GM12878 (cell line): ENCODE results near the gene LEKR1. TPM values are rescaled to one million over a fixed set of nuclear protein-coding genes. Genes with fewer than 3 reads are reported as not detected.

ENCODE experiments used
- BACH1 ChIP-seq: fragments of 450-650 bp; IDR thresholded peaks from 2 replicates; pipeline ENCODE4 v1.6.1; 2017; ENCODE audit warnings: mild to moderate bottlenecking, borderline replicate concordance
- CBFB ChIP-seq: IDR thresholded peaks from 2 replicates; pipeline ENCODE4 v1.6.1; 2016; ENCODE audit warnings: antibody characterized with exemption, low read depth
- CEBPB ChIP-seq, 2 experiments: fragments of 150-350 bp in 1 of 2; IDR thresholded peaks; 2 replicates each; pipeline ENCODE4 v1.6.1; 2012 to 2014; ENCODE audit warnings: low read depth in 2 of 2, low read length in 2 of 2, borderline replicate concordance in 1 of 2, inconsistent platforms in 1 of 2
- JUNB ChIP-seq: IDR thresholded peaks from 2 replicates; pipeline ENCODE4 v1.6.1; 2016; ENCODE audit warnings: antibody characterized with exemption, mild to moderate bottlenecking
- MEF2B ChIP-seq: fragments of 450-650 bp; IDR thresholded peaks from 2 replicates; pipeline ENCODE4 v1.6.1; 2018; ENCODE audit warnings: mild to moderate bottlenecking, moderate library complexity; ENCODE audit not compliant: partially characterized antibody, poor library complexity, severe bottlenecking
- MTA2 ChIP-seq: fragments of 450-650 bp; IDR thresholded peaks from 2 replicates; pipeline ENCODE4 v1.6.1; 2016; ENCODE audit warnings: low read depth, mild to moderate bottlenecking, moderate library complexity
- MYC ChIP-seq: IDR thresholded peaks from 2 replicates; pipeline ENCODE4 v1.6.1; 2011; ENCODE audit warnings: mild to moderate bottlenecking, low read length, moderate library complexity, inconsistent platforms; ENCODE audit not compliant: insufficient read depth, insufficient replicate concordance, insufficient read length, severe bottlenecking
- NR2C2 ChIP-seq: IDR thresholded peaks from 2 replicates; pipeline ENCODE4 v1.6.1; 2011; ENCODE audit warnings: borderline replicate concordance, low read depth; ENCODE audit not compliant: control insufficient read depth, insufficient read length
- SMAD5 ChIP-seq: IDR thresholded peaks from 2 replicates; pipeline ENCODE4 v1.6.1; 2016; ENCODE audit warnings: antibody characterized with exemption, low read depth
- YY1 ChIP-seq: IDR thresholded peaks from 2 replicates; pipeline ENCODE4 v1.6.1; 2011; ENCODE audit warnings: low read depth, mild to moderate bottlenecking, low read length
- ZNF207 ChIP-seq: fragments of 450-650 bp; IDR thresholded peaks from 2 replicates; pipeline ENCODE4 v1.6.1; 2014; ENCODE audit warnings: antibody characterized with exemption, mild to moderate bottlenecking, borderline replicate concordance
- polyA plus RNA-seq, 11 experiments: library from polyadenylated mRNA; depleted of rRNA in 4 of 11; unstranded in 6 of 11; stranded (reverse) in 5 of 11; fragments of >200 nt; fragmentation: Nextera tagmentation in 4 of 11; fragmentation: Illumina TruSeq in 1 of 11; extraction: Ambion mirVana in 4 of 11; extraction: Trizol in 1 of 11; gene quantifications; 1 replicate in 1 of 11; 2 replicates in 10 of 11; pipeline versions ENCODE4 v1.2.1 to v1.2.3, GENCODE V29; 2011 to 2016; ENCODE audit warnings: inconsistent platforms in 2 of 11, missing spikeins in 2 of 11, low read depth in 1 of 11
- total RNA-seq, 4 experiments: library from RNA; depleted of rRNA in 3 of 4; stranded (reverse); fragments of >200 nt in 3 of 4; fragmentation: Illumina TruSeq in 1 of 4; extraction: Trizol in 1 of 4; gene quantifications; 2 replicates each; pipeline versions ENCODE4 v1.2.1 to v1.2.3, GENCODE V29; 2013 to 2021
- TF ChIP-seq, protein P1 (sequence below): fragments of 450-650 bp; IDR thresholded peaks from 2 replicates; pipeline ENCODE4 v1.6.1; 2017; ENCODE audit warnings: mild to moderate bottlenecking, moderate library complexity
- TF ChIP-seq, protein P2 (sequence below): fragments of 450-650 bp; IDR thresholded peaks from 2 replicates; pipeline ENCODE4 v1.6.1; 2017; ENCODE audit warnings: antibody characterized with exemption, mild to moderate bottlenecking, moderate library complexity
- TF ChIP-seq, protein P3 (sequence below): IDR thresholded peaks from 2 replicates; pipeline ENCODE4 v1.6.1; 2012; ENCODE audit warnings: low read length, inconsistent platforms
- TF ChIP-seq, protein P4 (sequence below): IDR thresholded peaks from 2 replicates; pipeline ENCODE4 v1.6.1; 2012; ENCODE audit warnings: low read depth, low read length, improper control_type of control experiment

LEKR1 gene
- total and polyA plus RNA-seq, 10 of the 15 experiments (the other 5 are each of a cell fraction or from before 2014, with no cell fraction given), result 0.48 to 3.2 (median 1.3) TPM

DNA sequence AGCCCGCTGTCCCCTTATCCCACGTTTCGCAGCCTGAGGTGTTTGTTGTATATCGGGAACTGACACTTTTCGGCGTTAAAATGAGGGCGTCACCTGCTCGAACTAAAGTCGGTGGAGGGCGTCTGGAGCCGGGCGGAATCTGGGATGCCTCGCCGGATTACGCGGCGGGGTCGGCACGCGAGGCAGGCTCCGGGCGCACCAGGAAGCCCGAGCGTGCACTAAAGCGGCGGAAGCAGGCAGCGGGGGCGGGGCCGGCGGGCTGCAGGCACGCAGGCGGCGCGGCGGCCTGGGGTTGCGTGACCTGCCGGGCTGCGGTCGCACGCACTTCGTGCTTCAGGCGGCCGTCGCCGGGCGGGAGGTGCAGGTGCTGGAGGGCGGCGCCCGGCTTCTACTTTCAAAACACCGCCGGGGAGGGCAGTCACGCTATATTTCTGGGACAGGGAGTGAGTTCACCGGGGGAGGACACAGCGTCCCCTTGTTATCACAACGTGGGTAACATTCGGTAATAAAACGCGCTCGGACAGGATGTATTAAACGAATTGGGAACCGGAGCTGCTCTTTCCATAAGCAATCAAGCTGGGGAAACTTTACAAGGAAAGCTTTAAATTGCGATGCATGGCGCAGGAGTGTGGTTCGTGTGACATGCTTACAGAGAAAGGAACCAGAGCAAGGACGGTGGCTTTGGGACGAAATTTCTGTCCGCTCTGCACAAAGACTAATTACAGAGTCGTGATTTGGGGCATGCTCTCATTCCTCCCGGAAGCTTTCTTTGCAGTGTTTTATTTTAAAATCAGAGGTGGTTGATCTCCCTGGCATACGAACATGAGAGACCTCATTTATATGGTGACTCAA is 9.1 kb upstream of the LEKR1 start (continued):
- TF ChIP-seq MYC (peak; percentile 27), MTA2 (peak; percentile 65; the same call in 1 of the 2 replicates), SMAD5 (peak; percentile 64; the same call in 1 of the 2 replicates), YY1 (peak; percentile 16; the same call in 1 of the 2 replicates), CEBPB (IDR thresholded peaks at IDR 0.05; ENCODE audit: borderline replicate concordance in 1 of 2, low read depth in 2 of 2, low read length in 2 of 2) (no peak), CBFB (peak; percentile 68; the same call in 1 of the 2 replicates), BACH1 (peak; percentile 98), NR2C2 (no peak), ZNF207 (peak; percentile 81), MEF2B (peak; percentile 29), JUNB (no peak)
- TF ChIP-seq, protein P1, sequence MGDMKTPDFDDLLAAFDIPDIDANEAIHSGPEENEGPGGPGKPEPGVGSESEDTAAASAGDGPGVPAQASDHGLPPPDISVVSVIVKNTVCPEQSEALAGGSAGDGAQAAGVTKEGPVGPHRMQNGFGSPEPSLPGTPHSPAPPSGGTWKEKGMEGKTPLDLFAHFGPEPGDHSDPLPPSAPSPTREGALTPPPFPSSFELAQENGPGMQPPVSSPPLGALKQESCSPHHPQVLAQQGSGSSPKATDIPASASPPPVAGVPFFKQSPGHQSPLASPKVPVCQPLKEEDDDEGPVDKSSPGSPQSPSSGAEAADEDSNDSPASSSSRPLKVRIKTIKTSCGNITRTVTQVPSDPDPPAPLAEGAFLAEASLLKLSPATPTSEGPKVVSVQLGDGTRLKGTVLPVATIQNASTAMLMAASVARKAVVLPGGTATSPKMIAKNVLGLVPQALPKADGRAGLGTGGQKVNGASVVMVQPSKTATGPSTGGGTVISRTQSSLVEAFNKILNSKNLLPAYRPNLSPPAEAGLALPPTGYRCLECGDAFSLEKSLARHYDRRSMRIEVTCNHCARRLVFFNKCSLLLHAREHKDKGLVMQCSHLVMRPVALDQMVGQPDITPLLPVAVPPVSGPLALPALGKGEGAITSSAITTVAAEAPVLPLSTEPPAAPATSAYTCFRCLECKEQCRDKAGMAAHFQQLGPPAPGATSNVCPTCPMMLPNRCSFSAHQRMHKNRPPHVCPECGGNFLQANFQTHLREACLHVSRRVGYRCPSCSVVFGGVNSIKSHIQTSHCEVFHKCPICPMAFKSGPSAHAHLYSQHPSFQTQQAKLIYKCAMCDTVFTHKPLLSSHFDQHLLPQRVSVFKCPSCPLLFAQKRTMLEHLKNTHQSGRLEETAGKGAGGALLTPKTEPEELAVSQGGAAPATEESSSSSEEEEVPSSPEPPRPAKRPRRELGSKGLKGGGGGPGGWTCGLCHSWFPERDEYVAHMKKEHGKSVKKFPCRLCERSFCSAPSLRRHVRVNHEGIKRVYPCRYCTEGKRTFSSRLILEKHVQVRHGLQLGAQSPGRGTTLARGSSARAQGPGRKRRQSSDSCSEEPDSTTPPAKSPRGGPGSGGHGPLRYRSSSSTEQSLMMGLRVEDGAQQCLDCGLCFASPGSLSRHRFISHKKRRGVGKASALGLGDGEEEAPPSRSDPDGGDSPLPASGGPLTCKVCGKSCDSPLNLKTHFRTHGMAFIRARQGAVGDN, result peak; percentile 96
- TF ChIP-seq, protein P2, sequence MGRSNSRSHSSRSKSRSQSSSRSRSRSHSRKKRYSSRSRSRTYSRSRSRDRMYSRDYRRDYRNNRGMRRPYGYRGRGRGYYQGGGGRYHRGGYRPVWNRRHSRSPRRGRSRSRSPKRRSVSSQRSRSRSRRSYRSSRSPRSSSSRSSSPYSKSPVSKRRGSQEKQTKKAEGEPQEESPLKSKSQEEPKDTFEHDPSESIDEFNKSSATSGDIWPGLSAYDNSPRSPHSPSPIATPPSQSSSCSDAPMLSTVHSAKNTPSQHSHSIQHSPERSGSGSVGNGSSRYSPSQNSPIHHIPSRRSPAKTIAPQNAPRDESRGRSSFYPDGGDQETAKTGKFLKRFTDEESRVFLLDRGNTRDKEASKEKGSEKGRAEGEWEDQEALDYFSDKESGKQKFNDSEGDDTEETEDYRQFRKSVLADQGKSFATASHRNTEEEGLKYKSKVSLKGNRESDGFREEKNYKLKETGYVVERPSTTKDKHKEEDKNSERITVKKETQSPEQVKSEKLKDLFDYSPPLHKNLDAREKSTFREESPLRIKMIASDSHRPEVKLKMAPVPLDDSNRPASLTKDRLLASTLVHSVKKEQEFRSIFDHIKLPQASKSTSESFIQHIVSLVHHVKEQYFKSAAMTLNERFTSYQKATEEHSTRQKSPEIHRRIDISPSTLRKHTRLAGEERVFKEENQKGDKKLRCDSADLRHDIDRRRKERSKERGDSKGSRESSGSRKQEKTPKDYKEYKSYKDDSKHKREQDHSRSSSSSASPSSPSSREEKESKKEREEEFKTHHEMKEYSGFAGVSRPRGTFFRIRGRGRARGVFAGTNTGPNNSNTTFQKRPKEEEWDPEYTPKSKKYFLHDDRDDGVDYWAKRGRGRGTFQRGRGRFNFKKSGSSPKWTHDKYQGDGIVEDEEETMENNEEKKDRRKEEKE, result 0 out of 2 replicates have a peak, but pooled peaks have one; percentile 19
- TF ChIP-seq, protein P3, sequence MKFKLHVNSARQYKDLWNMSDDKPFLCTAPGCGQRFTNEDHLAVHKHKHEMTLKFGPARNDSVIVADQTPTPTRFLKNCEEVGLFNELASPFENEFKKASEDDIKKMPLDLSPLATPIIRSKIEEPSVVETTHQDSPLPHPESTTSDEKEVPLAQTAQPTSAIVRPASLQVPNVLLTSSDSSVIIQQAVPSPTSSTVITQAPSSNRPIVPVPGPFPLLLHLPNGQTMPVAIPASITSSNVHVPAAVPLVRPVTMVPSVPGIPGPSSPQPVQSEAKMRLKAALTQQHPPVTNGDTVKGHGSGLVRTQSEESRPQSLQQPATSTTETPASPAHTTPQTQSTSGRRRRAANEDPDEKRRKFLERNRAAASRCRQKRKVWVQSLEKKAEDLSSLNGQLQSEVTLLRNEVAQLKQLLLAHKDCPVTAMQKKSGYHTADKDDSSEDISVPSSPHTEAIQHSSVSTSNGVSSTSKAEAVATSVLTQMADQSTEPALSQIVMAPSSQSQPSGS, result peak; percentile 44; the same call in 1 of the 2 replicates
- TF ChIP-seq, protein P4, sequence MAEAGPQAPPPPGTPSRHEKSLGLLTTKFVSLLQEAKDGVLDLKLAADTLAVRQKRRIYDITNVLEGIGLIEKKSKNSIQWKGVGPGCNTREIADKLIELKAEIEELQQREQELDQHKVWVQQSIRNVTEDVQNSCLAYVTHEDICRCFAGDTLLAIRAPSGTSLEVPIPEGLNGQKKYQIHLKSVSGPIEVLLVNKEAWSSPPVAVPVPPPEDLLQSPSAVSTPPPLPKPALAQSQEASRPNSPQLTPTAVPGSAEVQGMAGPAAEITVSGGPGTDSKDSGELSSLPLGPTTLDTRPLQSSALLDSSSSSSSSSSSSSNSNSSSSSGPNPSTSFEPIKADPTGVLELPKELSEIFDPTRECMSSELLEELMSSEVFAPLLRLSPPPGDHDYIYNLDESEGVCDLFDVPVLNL, result no peak
